Umbilical cord (tissue), 2 donors: ENCODE measurements around the gene TSHZ2. TPM values are rescaled to one million over a fixed set of nuclear protein-coding genes. Genes with fewer than 3 reads are reported as not detected.
A peak's percentile ranks its signal among the peaks of the same experiment; 100 is the strongest.

Source experiments
- DNase-seq: peaks from one replicate; pipeline ENCODE4 v3.0.0-alpha.2; 2015; ENCODE audit warnings: low spot score
- total RNA-seq: library from RNA; depleted of rRNA; stranded (reverse); fragments of >200 nt; gene quantifications from one replicate; pipeline ENCODE4 v1.2.3, GENCODE V29; 2014; ENCODE audit warnings: low replicate concordance; ENCODE audit not compliant: insufficient read depth

The TSHZ2 gene
- total RNA-seq, 1 donor from 2014 or later: 4.3 TPM

- no peak for DNase-seq
Measured at GRCh38 chr20:53157443-53158408, 185.6 kb downstream of the TSHZ2 start.

GRCh38 chr20:53159160-53159559 is 187.0 kb downstream of the TSHZ2 start:
- no peak for DNase-seq

DNA sequence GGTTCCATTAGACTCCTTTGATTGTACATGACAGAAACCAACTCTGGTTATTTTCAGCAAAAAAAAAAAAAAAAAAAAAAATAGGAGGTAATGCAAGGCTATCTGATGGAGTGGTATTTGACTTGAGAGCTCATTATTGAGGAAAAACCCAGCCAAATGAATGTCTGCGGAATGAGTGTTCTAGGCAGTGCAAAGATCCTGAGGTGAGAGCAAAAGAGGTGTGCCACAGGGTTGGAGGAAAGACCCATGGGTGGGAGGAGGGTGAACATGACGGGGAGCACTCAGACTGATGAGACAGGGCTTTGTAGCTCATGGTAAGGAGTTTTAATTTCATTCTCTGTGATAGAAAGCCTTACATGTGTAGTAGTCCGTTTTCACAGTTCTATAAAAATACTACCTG is 188.9 kb downstream of the TSHZ2 start:
- DNase-seq: no peak

- no peak for DNase-seq
Measured at GRCh38 chr20:53161473-53161872, 189.3 kb downstream of the TSHZ2 start.

- DNase-seq: peak; percentile 79
Measured at GRCh38 chr20:53162251-53162835, 190.2 kb downstream of the TSHZ2 start.

- DNase-seq: no peak
Measured at GRCh38 chr20:53163486-53163885, 191.3 kb downstream of the TSHZ2 start.

GRCh38 chr20:53164072-53164471 is 191.9 kb downstream of the TSHZ2 start:
- DNase-seq: no peak

- no peak for DNase-seq
Measured at GRCh38 chr20:53165452-53165851, 193.3 kb downstream of the TSHZ2 start.

DNA sequence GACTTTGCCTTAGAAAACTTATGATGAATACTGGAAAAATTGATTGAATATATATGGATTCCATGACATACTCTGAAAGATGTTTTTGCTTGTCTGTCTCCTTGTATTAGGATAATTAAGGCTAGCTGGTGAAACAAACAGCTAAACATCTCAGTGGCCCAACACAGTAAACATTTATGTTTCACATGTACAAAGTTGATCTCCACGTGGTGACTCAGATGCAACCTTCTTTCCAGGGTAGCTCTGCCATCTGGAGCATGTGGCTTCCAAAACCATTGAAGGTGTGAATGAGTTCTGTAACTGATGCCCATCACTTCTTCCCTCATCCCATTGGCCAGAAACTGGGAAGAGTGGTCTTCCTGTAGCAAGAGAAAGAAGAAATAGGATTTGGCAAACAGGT is 196.3 kb downstream of the TSHZ2 start:
- DNase-seq: no peak

- no peak for DNase-seq
Measured at GRCh38 chr20:53170196-53170595, 198.0 kb downstream of the TSHZ2 start.

DNA sequence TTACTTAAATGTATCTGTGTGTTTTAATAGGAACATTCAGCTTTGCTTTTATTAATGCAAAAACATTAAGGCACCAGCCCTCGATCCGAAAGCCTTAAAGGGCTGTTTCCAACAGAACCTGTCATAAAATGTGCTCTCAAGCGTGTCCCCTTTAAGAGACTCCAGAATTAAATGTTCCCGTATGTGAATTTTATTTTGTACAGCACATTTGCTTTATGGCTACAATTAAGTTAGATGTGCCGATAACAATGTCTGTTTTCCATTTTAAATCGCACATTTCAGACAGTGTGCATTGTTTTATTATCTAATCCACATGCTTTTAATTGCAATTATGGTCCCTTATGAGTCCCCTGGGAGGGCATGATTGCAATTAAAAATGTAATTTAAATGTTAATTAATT is 198.9 kb downstream of the TSHZ2 start:
- DNase-seq: no peak

DNA sequence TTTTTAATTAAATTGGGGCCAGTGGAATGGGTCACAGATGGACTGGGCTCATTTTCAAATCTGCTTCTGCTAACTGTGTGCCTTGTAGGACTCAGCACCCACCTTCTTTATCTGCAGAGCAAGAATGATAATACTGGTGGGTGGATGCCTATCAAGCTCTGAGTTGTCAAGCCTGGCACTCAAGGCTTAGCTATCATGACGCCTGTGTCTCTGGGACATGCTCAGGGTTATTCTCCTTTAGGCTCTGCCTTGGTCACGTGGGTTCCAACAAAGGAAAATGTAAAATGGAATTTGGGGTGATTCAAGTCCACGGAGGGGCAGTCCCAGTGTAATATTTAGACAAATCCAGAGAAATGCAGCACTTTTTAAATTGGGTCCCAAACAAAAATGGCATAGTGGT is 202.3 kb downstream of the TSHZ2 start:
- DNase-seq: no peak

DNA sequence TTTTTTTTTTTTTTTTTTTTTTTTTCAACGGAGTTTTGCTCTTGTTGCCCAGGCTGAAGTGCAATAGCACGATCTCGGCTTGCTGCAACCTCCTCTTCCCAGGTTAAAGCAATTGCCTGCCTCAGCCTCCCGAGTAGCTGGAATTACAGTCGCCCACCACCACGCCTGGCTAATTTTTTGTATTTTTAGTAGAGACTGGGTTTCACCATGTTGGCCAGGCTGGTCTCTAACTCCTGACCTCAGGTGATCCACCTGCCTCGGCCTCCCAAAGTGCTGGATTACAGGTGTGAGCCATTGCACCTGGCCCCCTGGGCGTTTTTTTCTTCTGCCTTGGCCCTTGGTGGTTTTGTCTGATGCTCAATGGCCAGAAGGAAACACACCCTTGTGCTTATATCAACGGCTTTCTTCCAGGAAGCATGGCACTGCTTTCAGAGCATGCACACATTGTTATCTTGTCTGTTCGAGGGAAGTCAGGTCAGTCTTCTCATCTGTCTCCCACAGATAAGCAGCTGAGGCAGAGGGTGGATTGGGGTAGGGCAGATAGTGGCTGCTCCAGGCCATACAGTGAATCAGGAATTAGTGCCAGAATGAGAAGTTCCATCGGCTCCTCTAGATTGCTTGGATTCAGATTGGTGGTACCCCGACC is 203.1 kb downstream of the TSHZ2 start:
- no peak for DNase-seq

- DNase-seq: no peak
Measured at GRCh38 chr20:53176134-53176533, 204.0 kb downstream of the TSHZ2 start.

- DNase-seq: no peak
Measured at GRCh38 chr20:53177687-53178086, 205.5 kb downstream of the TSHZ2 start.

- DNase-seq: no peak
Measured at GRCh38 chr20:53179749-53180148, 207.6 kb downstream of the TSHZ2 start.

- DNase-seq: no peak
Measured at GRCh38 chr20:53180928-53181362, 208.8 kb downstream of the TSHZ2 start.

DNA sequence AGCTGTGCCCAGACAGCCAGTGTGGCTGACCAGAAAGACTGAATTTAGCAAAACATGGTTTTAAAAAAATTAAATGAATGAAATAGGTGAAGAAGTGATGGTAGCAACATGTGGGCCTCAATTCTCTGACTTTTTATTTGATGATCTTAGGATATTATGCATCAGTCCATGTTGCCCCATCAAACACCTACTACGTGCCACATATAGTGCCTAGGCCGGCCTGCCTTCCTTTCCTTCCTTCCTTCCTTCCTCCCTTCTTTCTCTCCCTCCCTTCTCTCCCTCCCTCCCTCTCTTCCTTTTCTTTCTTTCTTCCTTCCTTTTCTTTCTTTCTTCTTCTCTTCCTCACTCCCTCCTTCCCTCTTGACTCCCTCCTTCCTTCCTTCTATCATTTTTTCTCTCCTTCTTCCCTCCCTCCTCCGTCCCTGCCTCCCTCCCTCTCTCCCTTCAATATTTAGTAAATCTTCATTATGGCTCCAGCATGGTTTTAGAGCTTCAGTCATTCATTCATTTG is 209.8 kb downstream of the TSHZ2 start:
- no peak for DNase-seq

DNA sequence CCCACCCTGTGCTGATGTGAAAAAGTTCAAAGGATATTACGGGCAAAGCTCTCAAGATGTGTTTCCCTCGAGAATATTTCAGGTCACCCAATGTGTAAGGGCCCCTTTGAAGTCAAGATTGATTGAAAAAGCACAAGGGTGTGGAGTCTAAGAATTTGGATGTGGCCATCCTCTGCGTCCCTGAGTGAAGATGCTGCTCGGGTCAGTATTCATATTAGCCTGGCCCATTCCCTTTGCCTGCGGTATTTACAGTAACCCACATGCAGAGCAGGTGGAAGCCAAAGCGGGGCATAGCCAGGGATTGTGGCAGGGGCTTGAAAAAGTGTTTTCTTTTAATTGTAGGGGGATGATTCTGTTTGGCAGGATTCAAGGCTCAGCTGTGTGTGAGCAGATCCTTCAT is 211.0 kb downstream of the TSHZ2 start:
- DNase-seq: no peak

DNA sequence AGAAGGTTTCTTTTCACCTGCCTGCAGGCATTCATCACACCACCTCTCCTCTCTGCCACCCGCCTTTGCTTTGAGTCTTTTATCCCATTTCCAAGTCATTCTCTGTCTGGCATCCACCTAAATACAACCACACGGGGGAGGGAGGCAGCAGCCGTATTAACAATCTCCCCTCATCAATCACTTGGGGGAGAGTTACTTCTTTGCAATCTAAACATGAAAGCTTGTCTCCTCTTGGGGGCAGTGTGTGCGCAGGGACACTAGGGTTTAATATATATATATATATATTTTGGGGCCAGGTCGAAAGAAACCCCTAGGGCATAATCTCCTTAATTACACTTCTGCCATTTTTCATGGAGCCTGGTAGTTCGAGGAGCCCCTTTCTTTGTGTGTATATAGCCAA is 214.5 kb downstream of the TSHZ2 start:
- DNase-seq: no peak

DNA sequence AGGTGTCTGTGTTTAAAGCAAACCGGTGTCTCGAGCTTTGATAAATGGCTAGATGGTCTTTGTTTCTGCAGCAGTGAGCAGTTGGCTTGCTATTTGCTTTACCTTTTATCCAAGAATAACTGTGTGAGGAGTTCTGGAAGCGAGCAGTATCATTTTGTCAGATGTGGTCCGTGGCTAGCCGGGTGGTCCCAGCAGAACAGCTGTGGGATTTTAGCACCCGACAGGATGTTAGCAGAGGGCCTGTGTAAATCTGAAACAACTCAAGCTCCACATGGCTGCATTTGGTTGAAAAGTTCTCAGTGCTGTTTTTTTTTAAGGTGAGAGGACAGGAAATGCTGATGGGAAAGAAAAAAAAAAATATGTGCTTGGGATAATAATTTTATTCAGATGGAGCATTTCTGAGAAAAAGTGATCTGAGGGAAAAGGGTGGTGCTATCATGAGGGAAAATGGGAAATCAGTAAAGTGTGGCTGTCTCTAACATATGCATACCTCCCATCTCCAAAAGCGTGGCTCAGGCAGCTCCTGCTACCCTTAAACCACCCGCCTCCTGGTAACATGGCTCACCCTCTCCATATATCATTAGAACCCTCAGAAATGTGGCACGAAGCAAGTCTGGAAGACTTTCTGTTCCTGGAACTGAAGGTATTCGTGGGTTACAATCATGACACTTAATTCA is 215.4 kb downstream of the TSHZ2 start:
- DNase-seq: no peak

GRCh38 chr20:53190225-53190624 is 218.1 kb downstream of the TSHZ2 start:
- DNase-seq: no peak
